ENCODE results near the gene ITGA11. TPM values are rescaled to one million over a fixed set of nuclear protein-coding genes. Genes with fewer than 3 reads are reported as not detected.

The ITGA11 gene
- total RNA-seq, 4 donors from 2014 or later, result 0.83 to 3.6 (median 2.0) TPM

GRCh38 chr15:68330901-68331300 is 101.1 kb downstream of the ITGA11 start:
- H3K4me1 ChIP-seq, result peaks cover 20% of the 10 kb centered on the region
- no peaks in the 10 kb centered on the region for H3K9me3 ChIP-seq
- TF ChIP-seq CTCF (IDR thresholded peaks at IDR 0.05), result no peak
- no peak for TF ChIP-seq POLR2A (IDR thresholded peaks at IDR 0.05)
- no peak for TF ChIP-seq EP300 (IDR thresholded peaks at IDR 0.05)
- no peak for TF ChIP-seq POLR2AphosphoS5 (IDR thresholded peaks at IDR 0.05)
- 66% methylated on average over 10 of the region's 10 CpGs for WGBS
- H3K36me3 ChIP-seq, result no peaks in the 10 kb centered on the region
- H3K4me3 ChIP-seq, result no peak overlapping the region
- peaks cover 5% of the 10 kb centered on the region for H3K27me3 ChIP-seq
- DNase-seq (ENCODE audit: low spot score in 2 of 2), result no peak
- no peak overlapping the region for H3K27ac ChIP-seq

- TF ChIP-seq EP300 (IDR thresholded peaks at IDR 0.05) (no peak), POLR2A (IDR thresholded peaks at IDR 0.05) (no peak)
- H3K4me3 ChIP-seq, result no peak overlapping the region
- H3K36me3 ChIP-seq, result no peaks in the 10 kb centered on the region
- H3K4me1 ChIP-seq, result peaks cover 18% of the 10 kb centered on the region
- 74% methylated on average over 6 of the region's 6 CpGs for WGBS
- peaks cover 5% of the 10 kb centered on the region for H3K27me3 ChIP-seq
- no peaks in the 10 kb centered on the region for H3K9me3 ChIP-seq
- DNase-seq (ENCODE audit: low spot score in 2 of 2), result no peak
- H3K27ac ChIP-seq, result no peak overlapping the region
Measured at GRCh38 chr15:68330416-68330815, 101.5 kb downstream of the ITGA11 start.

- WGBS, result 92% methylated on average over 3 of the region's 3 CpGs
- Histone ChIP-seq H3K36me3 (no peaks in the 10 kb centered on the region), H3K4me1 (peaks cover 6% of the 10 kb centered on the region), H3K9me3 (no peaks in the 10 kb centered on the region), H3K27ac (no peak overlapping the region), H3K4me3 (no peak overlapping the region), H3K27me3 (peaks cover 5% of the 10 kb centered on the region)
- DNase-seq (ENCODE audit: low spot score in 2 of 2), result no peak
- TF ChIP-seq CTCF (IDR thresholded peaks at IDR 0.05) (no peak), POLR2A (IDR thresholded peaks at IDR 0.05) (no peak), POLR2AphosphoS5 (IDR thresholded peaks at IDR 0.05) (no peak), EP300 (IDR thresholded peaks at IDR 0.05) (no peak)
Measured at GRCh38 chr15:68328964-68329363, 103.0 kb downstream of the ITGA11 start.

- DNase-seq (ENCODE audit: low spot score in 2 of 2), result no peak
- WGBS, result 53% methylated on average over 8 of the region's 8 CpGs
- H3K4me1 ChIP-seq, result peaks cover under 1% of the 10 kb centered on the region
- TF ChIP-seq POLR2A (IDR thresholded peaks at IDR 0.05) (no peak), POLR2AphosphoS5 (IDR thresholded peaks at IDR 0.05) (no peak), EP300 (IDR thresholded peaks at IDR 0.05) (no peak), CTCF (IDR thresholded peaks at IDR 0.05) (no peak)
- no peaks in the 10 kb centered on the region for H3K9me3 ChIP-seq
- H3K27me3 ChIP-seq, result peaks cover 5% of the 10 kb centered on the region
- no peaks in the 10 kb centered on the region for H3K36me3 ChIP-seq
- H3K4me3 ChIP-seq, result no peak overlapping the region
- H3K27ac ChIP-seq, result no peak overlapping the region
Measured at GRCh38 chr15:68328443-68328842, 103.5 kb downstream of the ITGA11 start.

GRCh38 chr15:68326711-68327354 is 105.1 kb downstream of the ITGA11 start:
- Histone ChIP-seq H3K4me3 (no peak overlapping the region), H3K36me3 (no peaks in the 10 kb centered on the region), H3K27ac (no peak overlapping the region), H3K4me1 (no peaks in the 10 kb centered on the region), H3K9me3 (no peaks in the 10 kb centered on the region), H3K27me3 (peaks cover 5% of the 10 kb centered on the region)
- TF ChIP-seq EP300 (IDR thresholded peaks at IDR 0.05) (no peak), POLR2AphosphoS5 (IDR thresholded peaks at IDR 0.05) (no peak), POLR2A (IDR thresholded peaks at IDR 0.05) (no peak), CTCF (IDR thresholded peaks at IDR 0.05) (no peak)
- WGBS, result 70% methylated on average over 5 of the region's 11 CpGs
- DNase-seq (ENCODE audit: low spot score in 2 of 2), result no peak

- DNase-seq (ENCODE audit: low spot score in 2 of 2), result no peak
- WGBS, result 73% methylated on average over 4 of the region's 4 CpGs
Measured at GRCh38 chr15:68325726-68326125, 106.2 kb downstream of the ITGA11 start.

More at GRCh38 chr15:68325726-68326125, 106.2 kb downstream of the ITGA11 start:
- H3K27me3 ChIP-seq, result peaks cover 5% of the 10 kb centered on the region
- no peaks in the 10 kb centered on the region for H3K9me3 ChIP-seq
- H3K4me1 ChIP-seq, result no peaks in the 10 kb centered on the region
- H3K4me3 ChIP-seq, result no peak overlapping the region
- no peaks in the 10 kb centered on the region for H3K36me3 ChIP-seq
- TF ChIP-seq POLR2A (IDR thresholded peaks at IDR 0.05), result no peak
- TF ChIP-seq EP300 (IDR thresholded peaks at IDR 0.05), result no peak
- no peak for TF ChIP-seq CTCF (IDR thresholded peaks at IDR 0.05)
- no peak for TF ChIP-seq POLR2AphosphoS5 (IDR thresholded peaks at IDR 0.05)
- H3K27ac ChIP-seq, result no peak overlapping the region

Data from suprapubic skin (tissue), 4 donors.